ENCODE data around the gene PRKCB.

Gene PRKCB

GRCh38 chr16:23836404-23837311 lies 875 bp downstream of the PRKCB start:
- peak; percentile 66 for DNase-seq

- DNase-seq, result peak; percentile 23
These were observed 1.9 kb downstream of the PRKCB start for GRCh38 chr16:23837553-23838308.

GRCh38 chr16:23838485-23839142 lies 2.8 kb downstream of the PRKCB start:
- no peak for DNase-seq

- DNase-seq, result no peak
These were observed 4.5 kb downstream of the PRKCB start for GRCh38 chr16:23840310-23840709.

- no peak for DNase-seq
These were observed 6.4 kb downstream of the PRKCB start for GRCh38 chr16:23842137-23842600.

- DNase-seq, result no peak
These were observed 7.4 kb downstream of the PRKCB start for GRCh38 chr16:23843143-23843542.

- no peak for DNase-seq
These were observed 11.5 kb downstream of the PRKCB start for GRCh38 chr16:23847251-23847650.

GRCh38 chr16:23847948-23848347 lies 12.2 kb downstream of the PRKCB start:
- DNase-seq, result peak; percentile 65

- no peak for DNase-seq
These were observed 13.2 kb downstream of the PRKCB start for GRCh38 chr16:23848958-23849357.

GRCh38 chr16:23852794-23853562 lies 17.2 kb downstream of the PRKCB start:
- DNase-seq, result no peak

- DNase-seq, result no peak
These were observed 19.2 kb downstream of the PRKCB start for GRCh38 chr16:23855010-23855409.

- DNase-seq, result no peak
These were observed 20.5 kb downstream of the PRKCB start for GRCh38 chr16:23856251-23856709.

- no peak for DNase-seq
These were observed 21.6 kb downstream of the PRKCB start for GRCh38 chr16:23857256-23857880.

- DNase-seq, result no peak
These were observed 22.1 kb downstream of the PRKCB start for GRCh38 chr16:23857881-23858269.

- no peak for DNase-seq
These were observed 22.8 kb downstream of the PRKCB start for GRCh38 chr16:23858542-23858941.

GRCh38 chr16:23859713-23860269 lies 24.0 kb downstream of the PRKCB start:
- DNase-seq, result no peak

- no peak for DNase-seq
These were observed 26.1 kb downstream of the PRKCB start for GRCh38 chr16:23861874-23862273.

- DNase-seq, result no peak
These were observed 26.8 kb downstream of the PRKCB start for GRCh38 chr16:23862556-23862955.

- peak; percentile 16 for DNase-seq
These were observed 28.0 kb downstream of the PRKCB start for GRCh38 chr16:23863511-23864422.

GRCh38 chr16:23865853-23866252 lies 30.1 kb downstream of the PRKCB start:
- no peak for DNase-seq

Measured in CD4-positive, alpha-beta T cell treated with Interleukin-17A for 4 hours (primary cell).